ENCODE results near the gene LPCAT1.
"Not testable (repeated sequence)": the region's sequence is repeated elsewhere in the genome, so short reads cannot be mapped to it uniquely, and the experiment has no call there.

Gene LPCAT1

DNA sequence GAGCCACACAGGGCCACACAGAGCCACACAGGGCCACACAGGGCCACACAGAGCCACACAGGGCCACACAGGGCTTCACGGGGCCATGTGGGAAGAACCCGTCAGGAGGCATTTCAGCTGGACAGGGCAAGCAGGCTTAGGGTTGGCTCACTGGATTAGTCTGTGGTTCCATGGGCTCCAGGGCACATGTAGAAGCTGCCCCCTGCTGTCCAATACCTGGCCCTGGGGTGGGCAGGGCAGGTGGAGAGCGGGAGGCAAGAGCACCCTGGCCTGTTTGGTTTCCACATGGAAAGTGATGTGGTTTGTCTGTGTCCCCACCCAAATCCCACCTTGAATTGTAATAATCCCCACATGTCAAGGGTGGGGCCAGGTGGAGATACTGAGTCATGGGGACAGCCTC, 16.4 kb upstream of the LPCAT1 start:
- Mint-ChIP-seq H3K4me1 (peaks cover 24% of the 10 kb centered on the region), H3K9me3 (no peaks in the 10 kb centered on the region), H3K4me3 (no peak overlapping the region), H3K27me3 (no peaks in the 10 kb centered on the region), H3K27ac (peak overlapping the region; percentile 25), H3K36me3 (no peaks in the 10 kb centered on the region)
- DNase-seq (ENCODE audit: low spot score in 2 of 2) (no peak), ATAC-seq (ENCODE audit: low read depth) (no peak)

DNA sequence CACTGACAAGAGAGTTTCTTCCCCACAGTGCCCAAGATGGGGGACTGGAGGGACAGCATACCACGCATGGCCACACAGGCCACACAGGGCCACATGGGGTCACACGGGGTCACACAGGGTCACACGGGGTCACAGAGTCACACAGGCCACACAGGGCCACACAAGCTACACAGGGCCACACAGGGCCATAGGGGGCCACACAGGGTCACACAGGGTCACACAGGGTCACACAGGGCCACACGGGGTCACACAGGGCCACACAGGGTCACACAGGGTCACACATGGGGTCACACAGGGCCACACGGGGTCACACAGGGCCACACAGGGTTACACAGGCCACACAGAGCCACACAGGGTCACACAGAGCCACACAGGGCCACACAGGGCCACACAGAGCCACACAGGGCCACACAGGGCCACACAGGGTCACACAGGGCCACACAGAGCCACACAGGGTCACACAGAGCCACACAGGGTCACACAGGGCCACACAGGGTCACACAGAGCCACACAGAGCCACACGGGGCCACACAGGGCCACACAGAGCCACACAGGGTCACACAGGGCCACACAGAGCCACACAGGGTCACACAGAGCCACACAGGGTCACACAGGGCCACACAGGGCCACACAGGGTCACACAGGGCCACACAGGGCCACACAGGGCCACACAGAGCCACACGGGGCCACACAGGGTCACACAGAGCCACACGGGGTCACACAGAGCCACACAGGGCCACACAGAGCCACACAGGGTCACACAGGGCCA, 15.8 kb upstream of the LPCAT1 start:
- H3K27ac Mint-ChIP-seq = peak overlapping the region; percentile 93

DNA sequence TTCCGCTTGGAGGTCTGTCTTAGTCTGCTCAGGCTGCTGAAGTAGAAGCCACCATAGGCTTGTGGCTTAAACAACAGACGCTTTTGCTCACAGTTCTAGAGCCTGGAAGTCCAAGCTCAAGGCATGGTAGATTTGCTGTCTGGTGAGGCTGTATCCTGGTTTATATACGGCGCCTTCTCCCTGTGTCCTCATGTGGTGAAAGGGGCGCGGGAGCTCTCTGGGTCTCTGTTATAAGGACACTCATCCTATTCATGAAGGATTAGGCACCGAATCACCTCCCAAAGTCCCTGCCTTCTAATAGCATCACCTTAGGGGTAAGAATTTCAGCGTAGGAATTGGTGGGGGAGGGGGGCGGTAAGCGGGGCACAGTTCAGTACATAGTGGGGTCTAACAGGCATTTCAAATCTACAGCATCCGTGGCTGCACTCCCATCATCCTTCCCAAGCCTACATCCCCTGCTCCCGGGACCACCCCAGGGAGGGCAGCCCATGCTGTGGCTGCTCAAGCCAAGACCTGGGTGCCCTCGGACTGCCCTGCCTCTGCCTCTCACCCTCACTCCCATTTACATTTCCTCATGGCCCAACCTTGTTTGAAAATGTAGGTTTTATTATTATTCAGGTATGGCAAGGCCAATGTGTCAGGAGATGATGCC, 15.1 kb upstream of the LPCAT1 start:
- Mint-ChIP-seq H3K27me3 (no peaks in the 10 kb centered on the region), H3K4me3 (peak overlapping the region; percentile 9), H3K27ac (peak overlapping the region; percentile 93), H3K36me3 (no peaks in the 10 kb centered on the region), H3K4me1 (peaks cover 18% of the 10 kb centered on the region), H3K9me3 (no peaks in the 10 kb centered on the region)
- ATAC-seq (ENCODE audit: low read depth) (no peak), DNase-seq (ENCODE audit: low spot score in 2 of 2) (no peak)

More for the DNA sequence above, 15.8 kb upstream of the LPCAT1 start:
- DNase-seq (ENCODE audit: low spot score in 2 of 2); H3K27me3 Mint-ChIP-seq; H3K36me3 Mint-ChIP-seq; H3K4me3 Mint-ChIP-seq; ATAC-seq (ENCODE audit: low read depth); H3K9me3 Mint-ChIP-seq: not testable (repeated sequence)
- peaks cover 18% of the 10 kb centered on the region for H3K4me1 Mint-ChIP-seq

DNA sequence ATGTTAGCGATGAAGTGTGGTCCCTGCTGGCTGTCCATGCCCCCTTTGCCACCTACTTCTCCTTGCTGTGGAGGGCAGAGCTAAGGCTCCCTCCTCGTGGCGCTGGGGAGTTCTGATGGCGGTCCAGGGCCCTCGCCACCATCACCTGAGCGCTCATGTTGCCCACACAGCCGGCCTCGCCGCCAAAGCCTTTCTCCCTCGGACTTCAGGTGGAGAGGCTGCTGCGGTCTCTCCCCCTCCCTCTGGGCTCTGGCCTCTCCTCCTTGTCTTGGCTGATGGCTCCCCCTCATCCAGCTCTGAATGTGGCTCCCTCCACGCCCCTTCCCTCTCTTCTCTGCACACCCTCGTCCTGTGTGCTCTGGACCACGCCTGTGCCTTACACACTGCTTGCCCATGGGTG, 14.5 kb upstream of the LPCAT1 start:
- peak overlapping the region; percentile 9 for H3K4me3 Mint-ChIP-seq
- H3K36me3 Mint-ChIP-seq = no peaks in the 10 kb centered on the region
- H3K27me3 Mint-ChIP-seq = no peaks in the 10 kb centered on the region
- H3K4me1 Mint-ChIP-seq = peaks cover 18% of the 10 kb centered on the region
- DNase-seq (ENCODE audit: low spot score in 2 of 2) (no peak), ATAC-seq (ENCODE audit: low read depth) (no peak)
- H3K27ac Mint-ChIP-seq = peak overlapping the region; percentile 93
- no peaks in the 10 kb centered on the region for H3K9me3 Mint-ChIP-seq

DNA sequence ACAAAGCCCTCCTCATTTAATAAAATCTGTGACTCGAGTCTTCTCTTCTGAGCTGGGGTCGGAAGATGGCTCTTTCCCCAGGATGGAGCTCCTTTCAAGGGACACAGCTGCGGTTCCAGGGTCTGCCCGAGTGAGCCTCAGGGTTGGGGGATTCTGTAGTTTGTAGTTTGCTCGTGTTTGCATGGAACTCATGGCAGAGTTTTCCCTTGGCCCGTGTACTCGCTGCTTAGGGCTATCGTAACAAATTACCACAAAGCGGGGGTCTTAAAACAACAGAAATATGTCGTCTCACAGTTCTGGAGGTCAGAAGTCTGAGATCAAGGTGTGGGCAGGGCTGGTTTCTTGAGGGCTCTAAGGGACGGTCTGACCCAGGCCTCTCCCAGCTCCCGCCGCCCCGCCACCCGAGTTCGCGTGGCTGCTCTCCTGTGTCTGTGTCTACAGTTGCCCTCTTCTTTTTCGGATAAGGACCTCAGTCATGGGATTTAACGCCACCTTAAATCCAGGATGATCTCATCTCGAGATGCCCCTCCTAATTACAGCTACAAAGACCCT, 13.9 kb upstream of the LPCAT1 start:
- Mint-ChIP-seq H3K4me1 (peaks cover 18% of the 10 kb centered on the region), H3K27me3 (no peaks in the 10 kb centered on the region), H3K9me3 (no peaks in the 10 kb centered on the region), H3K36me3 (no peaks in the 10 kb centered on the region), H3K27ac (peak overlapping the region; percentile 96), H3K4me3 (peak overlapping the region; percentile 56)
- DNase-seq (ENCODE audit: low spot score in 2 of 2) (no peak), ATAC-seq (ENCODE audit: low read depth) (no peak)

DNA sequence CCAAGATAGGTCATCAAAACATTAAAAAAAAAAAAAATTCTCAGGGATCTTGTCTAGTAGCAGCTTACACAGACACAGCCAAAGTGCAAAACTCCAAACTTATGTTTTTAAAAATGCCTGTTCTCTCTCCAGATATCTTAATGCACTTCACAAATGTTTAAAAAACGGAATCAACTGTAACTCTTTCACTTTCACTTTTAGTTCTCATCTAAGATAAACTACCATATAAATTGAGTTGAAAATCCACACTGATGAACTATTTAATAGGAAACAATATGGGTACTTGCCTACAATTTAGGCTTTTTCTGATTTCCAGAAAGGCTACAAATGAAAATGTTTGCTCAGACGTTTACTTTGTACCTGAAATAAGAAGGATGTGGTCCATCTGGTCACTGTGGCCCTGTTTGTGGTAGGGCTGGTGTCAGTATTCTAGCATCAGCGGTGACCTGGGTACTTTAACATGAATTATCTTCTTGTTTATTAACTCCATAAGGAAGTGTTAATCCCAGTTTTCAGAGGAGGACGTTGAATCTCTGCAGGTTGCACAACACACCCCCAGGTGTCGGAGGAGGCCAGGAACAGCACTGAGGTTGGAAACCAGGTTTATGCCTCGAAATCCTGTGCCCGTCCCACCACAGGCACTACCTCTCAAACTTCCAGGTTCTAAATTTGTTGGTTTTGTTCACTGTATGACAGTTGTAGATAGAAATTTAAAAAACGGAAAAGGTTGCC, 13.3 kb upstream of the LPCAT1 start:
- Mint-ChIP-seq H3K27me3 (no peaks in the 10 kb centered on the region), H3K4me3 (peak overlapping the region; percentile 72), H3K36me3 (no peaks in the 10 kb centered on the region), H3K9me3 (no peaks in the 10 kb centered on the region), H3K27ac (peak overlapping the region; percentile 96), H3K4me1 (peaks cover 18% of the 10 kb centered on the region)
- ATAC-seq (ENCODE audit: low read depth) = peak; percentile 28
- DNase-seq (ENCODE audit: low spot score in 2 of 2) = no peak

DNA sequence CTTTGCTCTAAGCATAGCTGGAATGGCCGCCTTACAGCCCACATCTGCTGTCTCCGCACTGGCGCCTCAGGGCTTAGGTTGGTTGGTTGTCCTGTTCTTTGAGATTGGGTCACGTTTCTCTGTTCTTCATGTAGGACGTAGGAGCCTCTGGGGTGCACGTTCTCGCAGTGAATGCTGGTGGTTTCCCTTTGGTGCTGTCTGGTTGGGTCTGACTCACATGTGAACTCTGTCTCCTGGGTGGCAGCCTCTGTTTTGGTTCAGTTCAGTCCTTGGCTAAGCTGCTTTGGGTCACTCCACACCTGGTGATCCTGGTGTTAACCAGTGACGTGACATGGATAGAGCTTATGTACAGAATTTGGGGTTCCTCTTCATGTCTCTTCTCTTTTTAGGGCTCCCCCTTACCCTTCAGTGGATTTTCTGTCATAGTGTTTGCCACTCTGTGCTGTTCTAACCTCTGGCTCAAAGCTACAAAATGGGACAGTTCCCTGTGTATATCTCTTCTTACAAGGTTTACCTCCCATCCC, 12.6 kb upstream of the LPCAT1 start:
- DNase-seq (ENCODE audit: low spot score in 2 of 2) (peak; percentile 66 to 78), ATAC-seq (ENCODE audit: low read depth) (peak; percentile 94)
- no peaks in the 10 kb centered on the region for H3K9me3 Mint-ChIP-seq
- H3K4me1 Mint-ChIP-seq = peaks cover 18% of the 10 kb centered on the region
- peak overlapping the region; percentile 72 for H3K4me3 Mint-ChIP-seq
- no peaks in the 10 kb centered on the region for H3K36me3 Mint-ChIP-seq
- H3K27ac Mint-ChIP-seq = peak overlapping the region; percentile 96
- H3K27me3 Mint-ChIP-seq = no peaks in the 10 kb centered on the region

DNA sequence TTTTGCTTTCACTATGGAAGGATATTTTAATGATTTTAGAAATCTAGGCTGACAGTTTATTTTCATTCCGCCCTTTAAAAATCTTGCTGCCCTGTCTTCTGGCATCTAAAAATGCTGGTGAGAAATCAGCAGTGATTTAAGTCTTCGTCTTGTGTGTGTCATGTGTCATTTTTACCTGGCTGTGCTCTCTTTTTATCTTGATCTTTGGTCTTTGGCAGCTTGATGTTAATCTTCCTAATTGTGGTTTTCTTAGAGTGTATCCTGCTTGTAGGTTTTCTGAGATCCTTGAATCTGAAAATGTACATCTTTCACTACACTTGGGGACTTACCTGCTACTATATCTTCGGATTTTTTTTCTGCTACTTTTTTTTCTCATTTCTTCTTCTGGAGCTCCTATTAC, 11.9 kb upstream of the LPCAT1 start:
- ATAC-seq (ENCODE audit: low read depth) (no peak), DNase-seq (ENCODE audit: low spot score in 2 of 2) (no peak)
- H3K27ac Mint-ChIP-seq = peak overlapping the region; percentile 96
- no peaks in the 10 kb centered on the region for H3K36me3 Mint-ChIP-seq
- peak overlapping the region; percentile 72 for H3K4me3 Mint-ChIP-seq
- no peaks in the 10 kb centered on the region for H3K27me3 Mint-ChIP-seq
- peaks cover 18% of the 10 kb centered on the region for H3K4me1 Mint-ChIP-seq
- H3K9me3 Mint-ChIP-seq = no peaks in the 10 kb centered on the region

DNA sequence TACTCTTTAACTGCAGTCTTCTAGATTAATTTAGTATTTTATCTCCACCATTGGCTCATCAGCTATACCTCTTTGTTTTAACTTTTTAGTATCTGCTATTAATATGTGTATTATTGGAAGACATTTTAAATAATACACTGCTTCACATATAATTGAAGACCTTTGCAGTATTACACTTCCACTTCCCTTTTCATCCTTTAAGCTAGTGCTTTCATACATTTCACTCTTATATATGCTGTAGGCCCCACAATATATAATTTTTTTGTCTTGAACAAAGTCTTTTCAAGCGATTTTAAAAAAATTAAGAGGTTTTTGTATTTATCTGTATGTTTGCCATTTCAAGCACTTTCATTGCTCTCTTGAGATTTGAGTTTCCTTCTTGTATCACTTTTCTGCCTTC, 8.6 kb upstream of the LPCAT1 start:
- no peak for ATAC-seq (ENCODE audit: low read depth)
- no peaks in the 10 kb centered on the region for H3K36me3 Mint-ChIP-seq
- H3K4me1 Mint-ChIP-seq = peaks cover 18% of the 10 kb centered on the region
- H3K27me3 Mint-ChIP-seq = no peaks in the 10 kb centered on the region
- no peak for DNase-seq (ENCODE audit: low spot score in 2 of 2)
- H3K27ac Mint-ChIP-seq = no peak overlapping the region
- H3K4me3 Mint-ChIP-seq = no peak overlapping the region
- H3K9me3 Mint-ChIP-seq = no peaks in the 10 kb centered on the region

DNA sequence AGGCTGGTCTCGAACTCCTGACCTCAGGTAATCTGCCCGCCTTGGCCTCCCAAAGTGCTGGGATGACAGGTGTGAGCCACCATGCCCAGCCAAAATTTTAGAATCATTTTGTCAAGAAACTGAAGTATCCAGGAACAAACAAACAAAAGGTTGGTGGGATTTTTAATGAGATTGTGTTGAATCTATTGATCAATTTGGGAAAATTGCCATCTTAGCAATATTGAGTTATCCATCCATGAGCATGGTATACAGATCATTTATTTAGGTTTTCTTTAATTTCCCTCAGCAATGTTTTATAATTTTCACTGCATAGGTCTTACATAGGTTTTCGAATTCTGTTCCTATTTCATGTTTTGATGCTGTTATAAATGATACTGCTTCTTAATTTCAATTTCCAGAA, 5.7 kb upstream of the LPCAT1 start:
- Mint-ChIP-seq H3K27me3 (no peaks in the 10 kb centered on the region), H3K27ac (no peak overlapping the region), H3K36me3 (no peaks in the 10 kb centered on the region), H3K4me1 (peaks cover 20% of the 10 kb centered on the region), H3K4me3 (no peak overlapping the region), H3K9me3 (no peaks in the 10 kb centered on the region)
- ATAC-seq (ENCODE audit: low read depth) (no peak), DNase-seq (ENCODE audit: low spot score in 2 of 2) (no peak)

DNA sequence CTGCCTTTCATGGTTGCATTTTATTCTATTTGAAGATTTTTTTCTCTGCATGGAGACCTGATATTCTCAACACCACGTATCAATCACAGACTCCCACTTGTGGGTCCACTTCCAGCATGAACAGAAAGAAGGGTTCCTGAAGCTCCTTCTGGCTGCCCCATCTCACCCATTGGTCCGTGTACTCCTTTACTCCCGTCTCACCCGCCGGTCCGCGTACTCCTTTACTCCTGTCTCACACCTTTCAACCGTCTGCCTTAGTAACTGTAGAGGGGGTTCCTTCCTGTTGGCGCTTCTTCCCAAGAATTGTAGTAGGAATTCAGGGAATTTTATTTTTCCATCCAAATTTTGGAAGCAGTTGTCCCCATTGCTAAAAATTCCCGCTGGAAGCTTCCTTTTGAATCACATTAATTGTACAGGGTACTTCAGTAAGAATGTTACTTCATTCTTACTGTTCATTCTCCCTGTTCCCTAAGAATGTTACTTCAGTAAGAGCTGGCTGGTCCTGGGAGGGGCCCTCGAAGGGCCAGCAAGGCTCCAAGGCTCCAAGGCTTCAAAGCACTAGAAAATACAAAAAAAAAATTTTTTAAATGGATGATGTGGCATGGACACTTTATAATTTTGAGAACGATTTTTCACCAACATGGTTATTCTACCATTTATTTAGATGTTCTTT, 3.9 kb upstream of the LPCAT1 start:
- Mint-ChIP-seq H3K9me3 (no peaks in the 10 kb centered on the region), H3K27ac (peak overlapping the region; percentile 83), H3K36me3 (no peaks in the 10 kb centered on the region)

DNA sequence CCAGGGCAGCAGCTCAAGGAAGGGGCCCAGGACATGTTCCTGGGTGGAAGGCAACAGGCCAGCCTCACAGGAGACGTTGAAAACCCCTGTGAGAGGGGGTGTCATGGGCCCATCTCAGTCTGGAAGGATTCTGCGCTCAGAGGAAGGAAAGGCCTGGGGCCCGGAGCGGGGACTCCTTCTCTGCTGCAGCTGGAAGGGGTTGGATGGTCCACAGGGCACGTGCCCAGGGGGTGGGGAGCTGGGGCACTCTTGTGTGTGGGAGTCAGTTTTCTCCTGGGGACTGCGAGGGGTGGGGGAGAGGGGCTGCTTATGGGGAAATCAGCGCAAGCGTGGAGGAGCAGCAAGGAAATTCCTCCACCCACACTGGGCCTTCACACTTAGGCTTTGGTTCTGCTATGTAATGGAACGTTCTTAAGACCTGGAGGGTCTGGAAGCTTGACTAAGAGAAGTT, 2.9 kb upstream of the LPCAT1 start:
- Mint-ChIP-seq H3K36me3 (no peaks in the 10 kb centered on the region), H3K27ac (peak overlapping the region; percentile 83), H3K4me1 (peaks cover 31% of the 10 kb centered on the region), H3K9me3 (no peaks in the 10 kb centered on the region), H3K27me3 (no peaks in the 10 kb centered on the region), H3K4me3 (no peak overlapping the region)
- no peak for DNase-seq (ENCODE audit: low spot score in 2 of 2)
- no peak for ATAC-seq (ENCODE audit: low read depth)

More for the DNA sequence above, 3.9 kb upstream of the LPCAT1 start:
- no peaks in the 10 kb centered on the region for H3K27me3 Mint-ChIP-seq
- no peak overlapping the region for H3K4me3 Mint-ChIP-seq
- peaks cover 23% of the 10 kb centered on the region for H3K4me1 Mint-ChIP-seq
- DNase-seq (ENCODE audit: low spot score in 2 of 2) (peak in 1 of 2 donors; percentile 9), ATAC-seq (ENCODE audit: low read depth) (no peak)

DNA sequence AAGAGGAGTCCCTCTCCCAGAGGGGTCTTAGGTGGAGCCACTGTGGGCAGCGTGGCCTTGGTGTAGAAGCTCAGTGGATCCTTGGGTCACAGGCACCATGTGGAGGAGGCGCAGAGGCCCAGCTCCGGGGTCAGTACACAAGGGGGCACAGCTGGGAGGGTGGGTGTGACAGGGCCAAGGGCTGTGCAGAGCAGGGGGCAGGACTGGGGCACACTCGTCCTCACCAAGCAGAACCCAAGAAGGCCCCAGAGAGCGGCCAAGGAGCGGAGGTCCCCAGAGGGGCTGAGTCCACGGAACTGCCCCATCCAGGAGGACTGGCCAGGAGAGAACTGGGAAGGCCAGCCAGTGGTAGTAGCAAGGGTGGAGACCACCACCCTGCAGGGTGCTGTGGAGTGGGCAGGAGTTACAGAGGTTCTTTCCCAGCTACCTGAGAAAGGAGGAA, 2.5 kb upstream of the LPCAT1 start:
- H3K27ac Mint-ChIP-seq = peak overlapping the region; percentile 83
- no peaks in the 10 kb centered on the region for H3K9me3 Mint-ChIP-seq
- no peak for ATAC-seq (ENCODE audit: low read depth)
- no peaks in the 10 kb centered on the region for H3K36me3 Mint-ChIP-seq
- peak overlapping the region; percentile 6 for H3K4me3 Mint-ChIP-seq
- peaks cover 32% of the 10 kb centered on the region for H3K4me1 Mint-ChIP-seq
- peak in 1 of 2 donors; percentile 19 for DNase-seq (ENCODE audit: low spot score in 2 of 2)
- no peaks in the 10 kb centered on the region for H3K27me3 Mint-ChIP-seq
